Measurements from ENCODE around the gene ZSCAN5C. TPM values are rescaled to one million over a fixed set of nuclear protein-coding genes. Genes with fewer than 3 reads are reported as not detected.
"Not testable (repeated sequence)": the region's sequence is repeated elsewhere in the genome, so short reads cannot be mapped to it uniquely, and the experiment has no call there.

ZSCAN5C gene
- total and polyA plus RNA-seq, 2 donors (not counting 3 experiments of a cell fraction or from before 2014, with no cell fraction given), result not detected

GRCh38 chr19:56174550-56174949 lies 27.5 kb upstream of the ZSCAN5C start:
- peaks cover 0 to 2% of the 10 kb centered on the region in 2 experiments for H3K27me3 ChIP-seq (ENCODE audit: control insufficient read depth in 2 of 2, insufficient read depth in 2 of 2, low read length in 2 of 2)

DNA sequence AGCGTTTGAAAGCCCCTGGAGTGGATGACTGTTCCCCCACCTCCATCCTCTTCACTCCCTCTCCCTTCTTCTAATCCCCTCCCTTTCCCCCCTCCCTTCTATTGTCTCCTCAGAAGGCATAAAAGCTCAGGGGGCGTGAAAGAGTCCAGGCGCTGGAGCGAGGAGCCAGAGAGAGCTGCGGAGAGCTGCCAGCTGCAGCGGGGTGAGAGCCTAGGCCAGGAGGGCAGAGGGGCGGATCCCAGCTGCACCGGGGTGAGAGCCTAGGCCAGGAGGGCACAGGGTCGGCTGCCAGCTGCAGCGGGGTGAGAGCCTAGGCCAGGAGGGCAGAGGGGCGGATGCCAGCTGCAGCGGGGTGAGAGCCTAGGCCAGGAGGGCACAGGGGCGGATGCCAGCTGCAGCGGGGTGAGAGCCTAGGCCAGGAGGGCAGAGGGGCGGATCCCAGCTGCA lies 26.2 kb upstream of the ZSCAN5C start, which contains the start of gene GALP:
Gene GALP, plus strand, starts transcription at position 148 of the 447 bp plus-strand sequence. CDS start 1,101 bp downstream, outside the sequence.
- dilution Hi-C loops (cut with MboI; ENCODE audit: extremely low pct_ligation_motif_present, low sequenced_read_pairs); H3K9me1 ChIP-seq (replicated peaks; ENCODE audit: control insufficient read depth, extremely low read depth, insufficient read depth, low read length); H3K79me2 ChIP-seq (ENCODE audit: control insufficient read depth, insufficient read depth, low read length); DNase-seq (ENCODE audit: low read depth, low spot score); H4K20me1 ChIP-seq (replicated peaks; ENCODE audit: control insufficient read depth, extremely low read depth, insufficient read depth, low read length); POLR2A ChIA-PET; BruUV-seq (replicated peaks); H3K9me3 ChIP-seq (replicated peaks; ENCODE audit: control insufficient read depth, insufficient read depth, low read length); H3K9ac ChIP-seq (replicated peaks; ENCODE audit: extremely low read depth, insufficient read depth, low read length); H3K4me2 ChIP-seq (ENCODE audit: insufficient read depth, low read length); H3K4me3 ChIP-seq (replicated peaks in 1 of 3; ENCODE audit: insufficient read depth in 1 of 3, low read depth in 1 of 3, low read length in 3 of 3); H3K36me3 ChIP-seq (ENCODE audit: control insufficient read depth in 2 of 2, extremely low read depth in 1 of 2, insufficient read depth in 2 of 2, low read length in 2 of 2); H3K27me3 ChIP-seq (ENCODE audit: control insufficient read depth in 2 of 2, insufficient read depth in 2 of 2, low read length in 2 of 2); intact Hi-C loops (cut with micrococcal nuclease); FAIRE-seq; H2AFZ ChIP-seq (ENCODE audit: low read depth, low read length); H3K27ac ChIP-seq (ENCODE audit: insufficient read depth, low read depth, low read length); H3K4me1 ChIP-seq (ENCODE audit: control insufficient read depth, extremely low read depth, insufficient read depth, low read length): not testable (repeated sequence)
- CTCF ChIA-PET, result interaction anchor here (1.6 to 13.9 kb wide), 3 partner anchors 99 to 157 kb away, joined by 5 to 328 read pairs (median 48); no protein-coding TSS in a partner anchor

More at GRCh38 chr19:56174550-56174949, 27.5 kb upstream of the ZSCAN5C start:
- ChIA-PET POLR2A (no interaction called here), CTCF (interaction anchor here (0.7 to 13.9 kb wide), 5 partner anchors 47 to 159 kb away, joined by 3 to 328 read pairs (median 17); no protein-coding TSS in a partner anchor)
- DNase-seq (ENCODE audit: low read depth, low spot score), result no peak
- Histone ChIP-seq H3K4me2 (ENCODE audit: insufficient read depth, low read length) (no peak overlapping the region), H3K79me2 (ENCODE audit: control insufficient read depth, insufficient read depth, low read length) (no peaks in the 10 kb centered on the region), H3K9me3 (replicated peaks; ENCODE audit: control insufficient read depth, insufficient read depth, low read length) (no peaks in the 10 kb centered on the region), H3K9ac (replicated peaks; ENCODE audit: extremely low read depth, insufficient read depth, low read length) (no peak overlapping the region), H3K27ac (ENCODE audit: insufficient read depth, low read depth, low read length) (no peak overlapping the region), H3K4me3 (replicated peaks in 1 of 3; ENCODE audit: insufficient read depth in 1 of 3, low read depth in 1 of 3, low read length in 3 of 3) (no peak overlapping the region), H4K20me1 (replicated peaks; ENCODE audit: control insufficient read depth, extremely low read depth, insufficient read depth, low read length) (no peaks in the 10 kb centered on the region), H3K9me1 (replicated peaks; ENCODE audit: control insufficient read depth, extremely low read depth, insufficient read depth, low read length) (no peaks in the 10 kb centered on the region), H2AFZ (ENCODE audit: low read depth, low read length) (no peak overlapping the region), H3K36me3 (ENCODE audit: control insufficient read depth in 2 of 2, extremely low read depth in 1 of 2, insufficient read depth in 2 of 2, low read length in 2 of 2) (no peaks in the 10 kb centered on the region), H3K4me1 (ENCODE audit: control insufficient read depth, extremely low read depth, insufficient read depth, low read length) (no peaks in the 10 kb centered on the region)
- intact Hi-C loops (cut with micrococcal nuclease) (loop anchor here (5.0 kb wide), 2 partner anchors 52 to 78 kb away; partner anchors contain the start of gene ZNF787), dilution Hi-C loops (cut with MboI; ENCODE audit: extremely low pct_ligation_motif_present, low sequenced_read_pairs) (no loop called here)
- FAIRE-seq, result no peak
- TF ChIP-seq POLR2A (IDR thresholded peaks at IDR 0.05; ENCODE audit: low read depth, low read length) (no peak), MAX (IDR thresholded peaks at IDR 0.05; ENCODE audit: insufficient read depth, insufficient read length) (no peak), FOS (IDR thresholded peaks at IDR 0.05; ENCODE audit: borderline replicate concordance, insufficient read depth, low read length) (no peak), JUN (IDR thresholded peaks at IDR 0.05; ENCODE audit: borderline replicate concordance, insufficient read depth, insufficient read length, low read depth) (no peak), MYC (IDR thresholded peaks at IDR 0.05; ENCODE audit: low read depth, low read length) (no peak), GATA2 (IDR thresholded peaks at IDR 0.05; ENCODE audit: insufficient read depth, insufficient read length, low read depth, low read length) (no peak), POLR2AphosphoS5 (IDR thresholded peaks at IDR 0.05; ENCODE audit: insufficient read depth, low read depth, low read length) (no peak), EZH2 (IDR thresholded peaks at IDR 0.05; ENCODE audit: borderline replicate concordance, low read depth, low read length, severe bottlenecking) (no peak)
- TF ChIP-seq, protein P1, sequence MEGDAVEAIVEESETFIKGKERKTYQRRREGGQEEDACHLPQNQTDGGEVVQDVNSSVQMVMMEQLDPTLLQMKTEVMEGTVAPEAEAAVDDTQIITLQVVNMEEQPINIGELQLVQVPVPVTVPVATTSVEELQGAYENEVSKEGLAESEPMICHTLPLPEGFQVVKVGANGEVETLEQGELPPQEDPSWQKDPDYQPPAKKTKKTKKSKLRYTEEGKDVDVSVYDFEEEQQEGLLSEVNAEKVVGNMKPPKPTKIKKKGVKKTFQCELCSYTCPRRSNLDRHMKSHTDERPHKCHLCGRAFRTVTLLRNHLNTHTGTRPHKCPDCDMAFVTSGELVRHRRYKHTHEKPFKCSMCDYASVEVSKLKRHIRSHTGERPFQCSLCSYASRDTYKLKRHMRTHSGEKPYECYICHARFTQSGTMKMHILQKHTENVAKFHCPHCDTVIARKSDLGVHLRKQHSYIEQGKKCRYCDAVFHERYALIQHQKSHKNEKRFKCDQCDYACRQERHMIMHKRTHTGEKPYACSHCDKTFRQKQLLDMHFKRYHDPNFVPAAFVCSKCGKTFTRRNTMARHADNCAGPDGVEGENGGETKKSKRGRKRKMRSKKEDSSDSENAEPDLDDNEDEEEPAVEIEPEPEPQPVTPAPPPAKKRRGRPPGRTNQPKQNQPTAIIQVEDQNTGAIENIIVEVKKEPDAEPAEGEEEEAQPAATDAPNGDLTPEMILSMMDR (IDR thresholded peaks at IDR 0.05; ENCODE audit: extremely low read depth in 1 of 2, insufficient read depth in 1 of 2, low read depth in 1 of 2, low read length in 2 of 2), result no peak
- BruUV-seq (replicated peaks), result no TSS peak

Data from endothelial cell of umbilical vein (primary cell).